GM10847 (cell line): ENCODE data around the gene PTBP1.
A peak's percentile ranks its signal among the peaks of the same experiment; 100 is the strongest.

Source experiments
- POLR2A ChIP-seq: IDR thresholded peaks from 2 replicates; pipeline ENCODE4 v1.6.1; 2011; ENCODE audit not compliant: insufficient read length; ENCODE audit errors: extremely low read depth

Gene PTBP1

DNA sequence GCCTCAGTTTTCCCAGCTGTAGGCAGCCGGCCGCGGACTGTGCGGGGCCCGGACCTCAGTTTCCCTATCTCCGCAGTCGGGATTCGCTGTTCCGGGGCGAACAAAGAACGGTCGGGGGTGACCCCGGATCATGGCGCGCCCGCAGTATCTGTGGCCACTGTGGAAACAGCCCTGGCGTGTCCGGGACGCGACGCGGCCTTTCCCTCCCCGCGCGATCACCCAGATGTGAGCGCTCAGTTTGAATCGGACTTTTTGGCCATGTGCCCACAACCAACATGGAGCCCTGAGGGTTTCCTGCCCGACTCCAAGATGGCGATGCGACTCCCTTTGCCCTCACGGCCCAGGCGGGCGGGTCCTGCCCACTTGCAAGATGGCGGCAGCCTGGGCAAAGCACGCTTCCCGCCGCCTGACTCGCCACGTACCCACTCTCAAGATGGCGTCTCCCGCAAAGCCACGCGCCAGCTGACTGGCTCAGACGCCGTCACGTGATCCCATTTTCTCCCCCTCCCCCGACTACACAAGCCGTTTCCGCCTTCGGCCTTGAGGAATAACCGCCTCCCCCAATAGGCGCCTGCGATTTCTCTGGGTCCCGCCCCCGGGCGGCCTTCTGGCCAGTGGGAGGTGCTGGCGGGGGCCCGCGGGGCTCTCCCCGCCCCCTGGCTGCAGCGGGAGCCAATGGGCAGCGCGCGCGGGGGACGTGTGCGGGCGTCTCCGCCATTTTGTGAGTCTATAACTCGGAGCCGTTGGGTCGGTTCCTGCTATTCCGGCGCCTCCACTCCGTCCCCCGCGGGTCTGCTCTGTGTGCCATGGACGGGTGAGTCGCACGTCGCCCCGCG lies at the start of gene PTBP1:
PTBP1 (plus strand) TSS at position 761 of the 836 bp plus-strand sequence; CDS start at position 807, 46 bp downstream.
- TF ChIP-seq POLR2A = peak; percentile 93

DNA sequence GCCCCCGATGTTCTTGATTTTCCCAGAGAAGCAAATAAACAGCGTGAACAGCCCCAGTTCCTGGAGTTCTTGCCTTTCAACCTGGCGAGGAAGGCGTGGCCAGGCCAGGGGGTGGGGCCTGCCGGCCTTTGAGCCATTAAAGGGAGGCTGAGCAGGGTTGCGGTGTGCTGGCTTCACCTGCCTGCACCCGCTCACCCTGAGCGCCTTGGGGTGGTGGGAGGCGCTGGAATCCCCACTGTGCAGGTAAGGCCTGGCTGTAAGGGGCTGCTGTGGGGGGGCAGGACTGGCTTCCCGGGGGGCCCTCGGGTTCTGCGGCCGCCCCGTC lies 49.0 kb upstream of the PTBP1 start:
- TF ChIP-seq POLR2A = no peak

DNA sequence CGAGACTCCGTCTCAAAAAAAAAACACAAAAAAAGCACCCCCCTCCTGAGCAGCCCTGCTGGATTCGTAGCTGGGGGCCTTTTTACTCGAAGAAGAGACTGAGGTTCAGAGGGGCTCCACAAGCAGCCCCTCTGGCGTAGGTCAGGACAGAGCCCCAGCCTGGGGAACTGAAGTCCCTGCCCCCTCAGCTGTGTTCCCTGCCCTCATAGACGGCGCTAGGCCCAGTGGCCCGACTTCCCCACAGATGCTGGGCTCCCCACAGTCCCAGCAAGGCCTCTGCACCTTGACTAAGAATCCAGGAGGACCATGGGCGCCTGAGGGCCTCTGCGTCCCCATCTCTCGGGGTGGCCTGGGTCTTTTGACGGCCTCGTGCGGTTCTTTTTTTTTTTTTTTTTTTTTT lies 47.4 kb upstream of the PTBP1 start:
- TF ChIP-seq POLR2A = no peak

DNA sequence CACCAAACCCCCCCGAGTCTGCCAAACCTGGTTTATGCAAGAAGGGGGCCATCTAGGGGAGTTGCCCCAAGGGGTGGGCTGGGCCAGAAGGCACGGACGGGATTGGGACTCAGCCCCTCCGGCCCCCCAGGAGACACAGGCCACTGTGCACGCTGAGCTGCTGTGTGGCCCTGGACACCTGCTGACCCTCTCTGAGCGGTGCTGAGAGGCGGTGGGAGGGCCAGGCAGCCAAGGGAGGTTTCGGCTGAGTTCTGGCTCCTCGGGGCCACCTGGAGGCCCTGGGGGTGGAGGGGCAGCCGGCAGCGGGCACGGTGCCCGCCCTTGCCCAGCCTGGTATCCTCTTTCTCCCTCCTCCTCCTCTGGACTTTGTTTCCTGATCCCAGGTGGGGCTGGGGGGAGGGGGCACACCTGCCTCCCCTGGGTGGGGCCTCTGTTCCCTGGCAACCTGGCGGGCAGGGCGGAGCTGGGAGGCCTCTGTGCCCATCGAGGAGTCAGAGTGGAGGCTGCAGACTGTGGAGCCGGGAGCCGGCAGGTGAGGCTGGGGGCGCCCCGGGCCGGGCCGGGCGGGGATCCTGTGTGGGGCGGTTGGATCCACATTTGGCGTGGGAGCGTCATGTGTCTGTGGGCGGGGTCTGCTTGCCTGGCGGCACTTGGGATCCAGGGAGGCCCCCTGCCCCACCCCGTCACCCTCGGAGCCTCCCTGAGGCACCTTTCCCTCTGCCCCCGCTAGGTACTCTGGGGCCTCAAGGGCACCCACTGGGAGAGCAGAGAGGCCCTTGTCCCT lies 46.4 kb upstream of the PTBP1 start, which contains the start of gene MISP:
MISP (plus strand) TSS at position 473 of the 784 bp plus-strand sequence. CDS start 5,835 bp downstream, outside the sequence.
- no peak for TF ChIP-seq POLR2A

DNA sequence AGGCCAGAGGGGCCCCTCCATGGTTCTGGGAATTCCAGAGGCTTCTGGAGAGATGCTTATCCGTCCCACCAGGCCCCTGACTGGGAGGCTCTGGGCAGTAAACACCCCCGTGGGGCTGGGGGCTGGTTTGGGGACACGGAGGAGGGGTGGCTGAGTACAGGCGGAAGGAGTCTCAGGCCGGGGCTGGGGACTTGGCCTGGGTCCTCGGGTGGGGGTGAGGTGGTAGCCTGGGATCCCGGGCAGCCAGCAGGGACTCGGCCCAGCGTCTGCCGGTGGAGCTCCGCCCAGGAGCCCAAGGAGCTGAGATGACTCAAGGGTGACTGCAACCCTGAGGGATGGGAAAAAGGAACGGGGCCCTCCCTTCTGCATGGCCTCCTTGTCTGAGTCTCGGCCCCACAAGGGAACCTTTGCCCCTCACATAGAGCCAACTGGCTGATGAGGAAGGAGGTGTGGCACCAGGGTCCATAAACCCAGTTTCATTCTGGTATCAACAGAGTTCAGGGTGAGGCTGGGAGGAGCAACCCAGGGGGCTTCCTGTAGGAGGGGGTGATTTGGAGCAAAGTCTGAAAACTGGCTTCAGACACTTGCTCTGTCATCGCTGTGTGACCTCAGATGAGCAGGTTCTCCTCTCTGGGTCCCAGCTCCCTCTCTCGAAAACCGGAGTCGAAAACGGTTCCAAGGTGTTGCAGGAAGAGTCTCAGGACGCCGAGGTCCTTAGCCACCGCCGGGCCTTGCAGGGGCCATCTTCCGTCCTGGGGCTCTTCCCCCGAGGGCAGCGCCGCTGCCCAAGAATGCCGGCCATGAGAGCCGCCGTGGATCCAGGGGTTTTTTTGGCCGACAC lies 45.5 kb upstream of the PTBP1 start:
- TF ChIP-seq POLR2A = no peak

DNA sequence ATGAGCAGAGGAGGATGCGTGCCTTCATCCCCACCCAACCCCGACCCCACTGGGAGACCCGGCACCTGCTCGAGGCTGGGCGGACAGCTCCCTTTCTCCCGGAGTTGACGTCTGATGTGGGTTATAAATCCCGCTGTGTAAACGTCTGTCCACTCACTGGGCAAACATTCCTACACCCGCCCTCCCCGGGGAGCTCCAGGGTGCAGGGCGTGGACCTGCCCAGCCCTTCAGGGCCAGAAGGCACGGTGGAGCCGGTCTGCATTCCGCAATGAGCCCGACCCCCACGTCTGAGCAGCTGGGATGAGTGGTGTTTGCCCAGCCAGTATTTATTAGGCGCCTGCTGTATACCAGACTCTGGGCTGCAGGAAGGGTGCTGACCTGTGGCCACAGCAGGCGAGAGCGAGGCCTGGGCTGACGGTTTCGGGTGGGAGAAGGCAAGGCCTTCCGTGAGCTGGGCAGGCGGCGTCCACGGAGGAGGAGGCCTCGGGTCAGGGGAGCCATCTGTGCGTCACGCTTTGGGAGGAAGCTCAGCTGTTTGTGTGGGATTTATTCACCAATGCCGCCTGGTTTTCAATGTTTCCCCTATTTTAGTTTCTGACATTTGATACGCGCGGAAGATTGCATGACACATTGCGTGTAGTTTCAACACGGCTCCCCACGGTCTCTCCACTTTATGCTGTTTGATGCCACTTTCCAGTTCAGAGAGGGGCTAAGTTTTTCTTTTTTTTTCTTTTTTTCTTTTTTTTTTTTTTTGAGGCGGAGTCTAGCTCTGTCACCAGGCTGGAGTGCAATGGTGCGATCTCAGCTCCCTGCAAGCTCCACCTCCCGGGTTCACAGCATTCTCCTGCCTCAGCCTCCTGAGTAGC lies 44.4 kb upstream of the PTBP1 start:
- no peak for TF ChIP-seq POLR2A

DNA sequence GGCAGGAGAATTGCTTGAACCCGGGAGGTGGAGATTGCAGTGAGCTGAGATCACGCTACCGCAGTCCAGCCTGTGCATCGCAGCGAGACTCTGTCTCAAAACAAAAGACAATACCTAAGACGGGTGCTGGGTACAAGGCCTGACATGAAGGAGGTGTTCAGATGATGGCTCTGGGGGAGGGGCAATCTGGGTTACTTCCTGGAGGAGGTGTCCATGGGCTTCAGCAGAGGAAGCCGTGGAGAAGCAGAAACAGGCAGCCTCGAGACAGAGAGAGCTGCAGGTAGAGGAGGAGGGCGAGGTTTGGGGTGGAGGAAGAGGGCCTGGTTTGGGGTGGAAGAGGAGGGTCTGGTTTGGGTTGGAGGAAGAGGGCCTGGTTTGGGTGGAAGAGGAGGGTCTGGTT lies 42.7 kb upstream of the PTBP1 start:
- no peak for TF ChIP-seq POLR2A

DNA sequence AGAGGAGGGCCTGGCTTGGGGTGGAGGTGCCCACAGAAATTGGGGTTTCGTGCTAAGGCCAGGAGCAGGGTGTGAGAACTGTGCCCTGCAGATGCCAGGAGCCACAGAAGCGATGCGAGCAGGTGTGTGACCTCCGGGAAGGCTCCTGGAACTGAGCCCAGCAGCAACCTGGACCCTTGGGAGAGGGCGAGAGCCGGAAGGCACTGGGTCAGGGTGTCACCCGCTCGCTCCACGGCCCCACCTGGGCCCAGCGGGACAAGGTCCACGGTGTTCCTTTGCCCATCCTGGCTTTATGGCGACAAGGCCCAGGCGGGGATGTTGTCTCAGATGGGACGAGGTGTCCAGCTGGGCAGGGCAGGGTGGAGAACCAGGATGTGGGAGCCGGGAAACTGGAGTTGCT lies 42.2 kb upstream of the PTBP1 start:
- no peak for TF ChIP-seq POLR2A

DNA sequence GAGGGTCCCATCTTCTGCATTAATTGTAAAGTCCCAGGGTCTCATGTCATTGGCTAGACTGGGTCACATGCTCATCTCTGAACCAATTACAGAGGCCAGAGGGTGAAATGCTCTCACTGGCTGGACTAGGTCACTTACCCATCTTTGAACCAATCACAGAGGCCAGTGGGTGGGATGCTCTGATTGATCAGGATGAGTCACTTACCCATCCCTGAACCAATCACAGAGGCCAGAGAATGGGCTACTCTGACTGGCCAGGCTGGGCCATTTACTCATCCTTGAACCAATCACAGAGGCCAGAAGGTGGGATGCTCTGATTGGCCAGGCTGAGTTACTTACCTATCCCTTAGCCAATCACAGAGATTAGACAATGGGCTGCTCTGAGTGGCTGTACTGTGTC lies 41.0 kb upstream of the PTBP1 start:
- TF ChIP-seq POLR2A = no peak

DNA sequence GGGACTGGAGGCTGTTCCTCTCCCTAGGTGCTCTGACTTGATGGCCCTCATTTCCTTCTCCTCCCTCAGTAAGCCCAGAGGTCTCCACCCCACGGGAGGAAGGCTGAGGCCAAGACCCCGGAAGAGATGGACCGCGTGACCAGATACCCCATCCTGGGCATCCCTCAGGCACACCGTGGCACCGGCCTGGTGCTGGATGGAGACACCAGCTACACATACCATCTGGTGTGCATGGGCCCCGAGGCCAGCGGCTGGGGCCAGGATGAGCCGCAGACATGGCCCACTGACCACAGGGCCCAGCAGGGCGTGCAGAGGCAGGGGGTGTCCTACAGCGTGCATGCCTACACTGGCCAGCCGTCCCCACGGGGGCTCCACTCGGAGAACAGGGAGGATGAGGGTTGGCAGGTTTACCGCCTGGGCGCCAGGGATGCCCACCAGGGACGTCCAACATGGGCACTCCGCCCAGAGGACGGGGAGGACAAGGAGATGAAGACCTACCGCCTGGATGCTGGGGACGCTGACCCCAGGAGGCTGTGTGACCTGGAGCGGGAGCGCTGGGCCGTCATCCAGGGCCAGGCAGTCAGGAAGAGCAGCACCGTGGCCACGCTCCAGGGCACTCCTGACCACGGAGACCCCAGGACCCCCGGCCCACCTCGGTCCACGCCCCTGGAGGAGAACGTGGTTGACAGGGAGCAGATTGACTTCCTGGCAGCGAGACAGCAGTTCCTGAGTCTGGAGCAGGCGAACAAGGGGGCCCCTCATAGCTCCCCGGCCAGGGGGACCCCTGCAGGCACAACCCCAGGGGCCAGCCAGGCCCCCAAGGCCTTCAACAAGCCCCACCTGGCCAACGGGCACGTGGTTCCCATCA lies 40.2 kb upstream of the PTBP1 start:
- no peak for TF ChIP-seq POLR2A

DNA sequence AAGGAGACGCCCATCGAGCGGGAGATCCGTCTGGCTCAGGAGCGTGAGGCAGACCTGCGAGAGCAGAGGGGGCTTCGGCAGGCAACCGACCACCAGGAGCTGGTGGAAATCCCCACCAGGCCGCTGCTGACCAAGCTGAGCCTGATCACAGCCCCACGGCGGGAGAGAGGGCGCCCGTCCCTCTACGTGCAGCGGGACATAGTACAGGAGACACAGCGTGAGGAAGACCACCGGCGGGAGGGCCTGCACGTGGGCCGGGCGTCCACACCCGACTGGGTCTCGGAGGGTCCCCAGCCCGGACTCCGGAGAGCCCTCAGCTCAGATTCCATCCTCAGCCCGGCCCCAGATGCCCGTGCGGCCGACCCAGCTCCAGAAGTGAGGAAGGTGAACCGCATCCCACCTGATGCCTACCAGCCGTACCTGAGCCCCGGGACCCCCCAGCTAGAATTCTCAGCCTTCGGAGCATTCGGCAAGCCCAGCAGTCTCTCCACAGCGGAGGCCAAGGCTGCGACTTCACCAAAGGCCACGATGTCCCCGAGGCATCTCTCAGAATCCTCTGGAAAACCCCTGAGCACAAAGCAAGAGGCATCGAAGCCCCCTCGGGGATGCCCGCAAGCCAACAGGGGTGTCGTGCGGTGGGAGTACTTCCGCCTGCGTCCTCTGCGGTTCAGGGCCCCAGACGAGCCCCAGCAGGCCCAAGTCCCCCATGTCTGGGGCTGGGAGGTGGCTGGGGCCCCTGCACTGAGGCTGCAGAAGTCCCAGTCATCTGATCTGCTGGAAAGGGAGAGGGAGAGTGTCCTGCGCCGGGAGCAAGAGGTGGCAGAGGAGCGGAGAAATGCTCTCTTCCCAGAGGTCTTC lies 39.2 kb upstream of the PTBP1 start:
- no peak for TF ChIP-seq POLR2A

DNA sequence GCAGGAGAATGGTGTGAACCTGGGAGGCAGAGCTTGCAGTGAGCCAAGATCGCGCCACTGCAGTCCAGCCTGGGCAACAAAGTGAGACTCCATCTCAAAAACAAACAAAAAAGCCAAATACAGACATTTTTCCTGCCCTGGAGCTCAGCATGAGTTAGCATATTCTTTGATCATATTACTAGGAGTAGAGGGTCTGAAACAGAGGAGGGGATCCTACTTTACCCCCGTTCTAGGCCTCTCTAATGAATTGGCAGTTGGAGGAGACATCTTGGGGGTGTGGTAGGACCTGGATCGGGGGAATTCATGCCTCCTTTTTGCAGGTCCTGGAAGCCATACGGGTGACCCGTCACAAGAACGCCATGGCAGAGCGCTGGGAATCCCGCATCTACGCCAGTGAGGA lies 34.1 kb upstream of the PTBP1 start:
- TF ChIP-seq POLR2A = no peak

DNA sequence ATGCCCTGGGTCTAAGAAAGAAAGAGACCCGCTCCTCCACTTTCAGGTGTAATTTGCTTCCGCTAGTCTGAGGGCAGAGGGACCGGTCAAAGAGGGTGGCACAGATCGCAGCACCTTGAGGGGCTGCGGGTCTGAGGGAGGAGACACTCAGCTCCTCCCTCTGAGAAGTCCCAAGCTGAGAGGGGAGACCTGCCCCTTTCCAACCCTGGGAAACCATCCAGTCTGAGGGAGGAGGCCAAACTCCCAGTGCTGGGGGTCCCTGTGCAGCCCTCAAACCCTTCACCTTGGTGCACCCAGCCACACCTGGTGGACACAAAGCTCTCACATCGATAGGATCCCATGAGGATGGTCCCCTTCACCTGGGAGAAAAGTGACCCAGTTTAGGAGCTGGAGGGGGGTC lies 33.4 kb upstream of the PTBP1 start:
- no peak for TF ChIP-seq POLR2A
